Hematopoietic multipotent progenitor cell (in vitro differentiated cells): ENCODE measurements around the gene TMEM39A. TPM values are rescaled to one million over a fixed set of nuclear protein-coding genes. Genes with fewer than 3 reads are reported as not detected.

Experiments
- DNase-seq, 3 donors: peaks; one replicate each; pipeline ENCODE4 v3.0.0-alpha.2; 2011 to 2015; ENCODE audit warnings: low read depth in 2 of 3, low spot score in 2 of 3
- total RNA-seq: library from RNA; depleted of rRNA; stranded (reverse); fragments of >200 nt; gene quantifications from one replicate; pipeline ENCODE4 v1.2.3, GENCODE V29; 2012

The TMEM39A gene
- total RNA-seq, 1 donor: 40.7 TPM

GRCh38 chr3:119457246-119457645 lies 6.2 kb downstream of the TMEM39A start:
- no peak for DNase-seq

- DNase-seq: no peak
Measured at GRCh38 chr3:119456469-119456868, 6.9 kb downstream of the TMEM39A start.

- DNase-seq: no peak
Measured at GRCh38 chr3:119453822-119454221, 9.6 kb downstream of the TMEM39A start.

- DNase-seq: no peak
Measured at GRCh38 chr3:119444590-119444989, 18.8 kb downstream of the TMEM39A start.

GRCh38 chr3:119443179-119443578 lies 20.2 kb downstream of the TMEM39A start:
- DNase-seq: no peak

GRCh38 chr3:119437691-119438258 lies 25.6 kb downstream of the TMEM39A start:
- no peak for DNase-seq

- no peak for DNase-seq
Measured at GRCh38 chr3:119436977-119437376, 26.4 kb downstream of the TMEM39A start.

GRCh38 chr3:119434703-119435102 lies 28.7 kb downstream of the TMEM39A start:
- no peak for DNase-seq

- no peak for DNase-seq
Measured at GRCh38 chr3:119433613-119434325, 29.6 kb downstream of the TMEM39A start.

- DNase-seq: no peak
Measured at GRCh38 chr3:119428538-119428937, 34.9 kb downstream of the TMEM39A start.

GRCh38 chr3:119427669-119428068 lies 35.7 kb downstream of the TMEM39A start:
- DNase-seq: peak in 2 of 3 donors; percentile 11 to 63

- DNase-seq: peak in 2 of 3 donors; percentile 3
Measured at GRCh38 chr3:119420196-119420595, 43.2 kb downstream of the TMEM39A start.

GRCh38 chr3:119418641-119419040 lies 44.8 kb downstream of the TMEM39A start:
- DNase-seq: no peak

- no peak for DNase-seq
Measured at GRCh38 chr3:119417771-119418512, 45.5 kb downstream of the TMEM39A start.

GRCh38 chr3:119416873-119417272 lies 46.5 kb downstream of the TMEM39A start:
- DNase-seq: no peak

GRCh38 chr3:119413603-119414280 lies 49.7 kb downstream of the TMEM39A start:
- DNase-seq: no peak

- DNase-seq: no peak
Measured at GRCh38 chr3:119409844-119410243, 53.6 kb downstream of the TMEM39A start.

GRCh38 chr3:119408243-119408950 lies 55.0 kb downstream of the TMEM39A start:
- no peak for DNase-seq

GRCh38 chr3:119405315-119405714 lies 58.1 kb downstream of the TMEM39A start:
- no peak for DNase-seq

GRCh38 chr3:119403201-119403600 lies 60.2 kb downstream of the TMEM39A start:
- DNase-seq: no peak

GRCh38 chr3:119402791-119403190 lies 60.6 kb downstream of the TMEM39A start:
- DNase-seq: no peak
